Ovary (tissue), 3 donors: ENCODE results near the gene MTURN.
"Not testable (repeated sequence)": the region's sequence is repeated elsewhere in the genome, so short reads cannot be mapped to it uniquely, and the experiment has no call there.

Source experiments
- CTCF ChIP-seq, 3 donors: fragments of 450-650 bp in 2 of 3; fragments of 200-600 bp in 1 of 3; IDR thresholded peaks; one replicate each; pipeline versions ENCODE4 v1.5.1 to v1.8.0; 2016 to 2022; ENCODE audit warnings: antibody characterized with exemption in 3 of 3, mild to moderate bottlenecking in 1 of 3
- EP300 ChIP-seq: sonication (generic); formaldehyde crosslinking; IDR thresholded peaks from one replicate; pipeline ENCODE4 v1.6.1; 2017; ENCODE audit warnings: antibody characterized with exemption
- donor health status: DM: no; HTN: no; CAD: no.

GRCh38 chr7:30098599-30098998 is 36.2 kb upstream of the MTURN start:
- TF ChIP-seq CTCF (IDR thresholded peaks at IDR 0.05); EP300: not testable (repeated sequence)
